K562 (cell line): ENCODE data around the gene FIGLA. TPM values are rescaled to one million over a fixed set of nuclear protein-coding genes. Genes with fewer than 3 reads are reported as not detected.

ENCODE experiments used
- ARID1B ChIP-seq: fragments of 450-650 bp; IDR thresholded peaks from 2 replicates; pipeline ENCODE4 v1.6.1; 2016; ENCODE audit warnings: antibody characterized with exemption, mild to moderate bottlenecking, inconsistent platforms
- CHCHD3 ChIP-seq: fragments of 250-450 bp; sonication (Bioruptor Pico); IDR thresholded peaks from 2 replicates; pipeline ENCODE4 v2.1.2; 2022; ENCODE audit warnings: mild to moderate bottlenecking
- MAZ ChIP-seq, 2 experiments: fragments of 450-650 bp in 1 of 2; sonication (generic) in 1 of 2; formaldehyde crosslinking; IDR thresholded peaks in 1 of 2; conservative IDR thresholded peaks in 1 of 2; 2 replicates each; pipeline versions ENCODE4 v1.4.0 to v1.5.0; 2020; ENCODE audit warnings: mild to moderate bottlenecking in 1 of 2, missing genetic modification reagents in 1 of 2
- MXI1 ChIP-seq: IDR thresholded peaks from 2 replicates; pipeline ENCODE4 v1.6.1; 2011; ENCODE audit warnings: low read depth, mild to moderate bottlenecking, improper control_type of control experiment, low read length
- polyA plus RNA-seq, 8 experiments: library from polyadenylated mRNA; depleted of rRNA in 4 of 8; stranded (reverse) in 5 of 8; unstranded in 3 of 8; fragments of >200 nt; fragmentation: Nextera tagmentation in 2 of 8; fragmentation: Illumina TruSeq in 1 of 8; extraction: Ambion mirVana in 2 of 8; extraction: Trizol in 1 of 8; gene quantifications; 2 replicates each; pipeline versions ENCODE4 v1.2.1 to v1.2.3, GENCODE V29; 2011 to 2014; ENCODE audit warnings: inconsistent platforms in 1 of 8, missing spikeins in 1 of 8
- total RNA-seq, 7 experiments: library from RNA; depleted of rRNA in 6 of 7; stranded (reverse); fragments of >200 nt in 6 of 7; fragmentation: Illumina TruSeq in 2 of 7; extraction: Trizol in 2 of 7; gene quantifications; 2 replicates each; pipeline versions ENCODE4 v1.2.1 to v1.2.3, GENCODE V29; 2011 to 2021; ENCODE audit warnings: low replicate concordance in 1 of 7
- TF ChIP-seq, protein P1 (sequence below), 2 experiments: IDR thresholded peaks in 1 of 2; conservative IDR thresholded peaks in 1 of 2; 2 replicates each; pipeline ENCODE4 v1.6.1; 2016; ENCODE audit warnings: low read depth in 2 of 2, mild to moderate bottlenecking in 1 of 2, missing compliant biosample characterization in 1 of 2, missing genetic modification characterization in 1 of 2, moderate library complexity in 1 of 2
- TF ChIP-seq, protein P2 (sequence below), 3 experiments: fragments of 200-800 bp in 1 of 3; sonication (Bioruptor generic) in 1 of 3; sonication (generic) in 1 of 3; formaldehyde crosslinking in 1 of 3; IDR thresholded peaks; 2 replicates each; pipeline versions ENCODE4 v1.6.1 to v1.8.0; 2016 to 2022; ENCODE audit warnings: mild to moderate bottlenecking in 2 of 3, missing compliant biosample characterization in 2 of 3, missing genetic modification characterization in 2 of 3, missing genetic modification reagents in 1 of 3

FIGLA gene
- total and polyA plus RNA-seq, 9 of the 15 experiments (the other 6 are each of a cell fraction or from before 2014, with no cell fraction given): not detected

GRCh38 chr2:70785137-70785911 lies 5.1 kb downstream of the FIGLA start (continued):
- TF ChIP-seq, protein P1, sequence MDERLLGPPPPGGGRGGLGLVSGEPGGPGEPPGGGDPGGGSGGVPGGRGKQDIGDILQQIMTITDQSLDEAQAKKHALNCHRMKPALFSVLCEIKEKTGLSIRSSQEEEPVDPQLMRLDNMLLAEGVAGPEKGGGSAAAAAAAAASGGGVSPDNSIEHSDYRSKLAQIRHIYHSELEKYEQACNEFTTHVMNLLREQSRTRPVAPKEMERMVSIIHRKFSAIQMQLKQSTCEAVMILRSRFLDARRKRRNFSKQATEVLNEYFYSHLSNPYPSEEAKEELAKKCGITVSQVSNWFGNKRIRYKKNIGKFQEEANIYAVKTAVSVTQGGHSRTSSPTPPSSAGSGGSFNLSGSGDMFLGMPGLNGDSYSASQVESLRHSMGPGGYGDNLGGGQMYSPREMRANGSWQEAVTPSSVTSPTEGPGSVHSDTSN (CRISPR knock-in tag; IDR thresholded peaks at IDR 0.05; ENCODE audit: low read depth): no peak
- TF ChIP-seq, protein P1 (tag; conservative IDR thresholded peaks at IDR 0.05; ENCODE audit: low read depth): 0 out of 2 replicates have a peak, but pooled peaks have one; percentile 39
- TF ChIP-seq ARID1B (peak; percentile 73), MAZ (CRISPR knock-in tag; conservative IDR thresholded peaks at IDR 0.05 in 1 of 2, IDR thresholded peaks at IDR 0.05 in 1 of 2) (peak in 1 of 2 experiments; percentile 29; a peak in 1 of 4 replicates), CHCHD3 (CRISPR knock-in tag) (no peak), MXI1 (0 out of 2 replicates have a peak, but pooled peaks have one; percentile 15)
- TF ChIP-seq, protein P2, sequence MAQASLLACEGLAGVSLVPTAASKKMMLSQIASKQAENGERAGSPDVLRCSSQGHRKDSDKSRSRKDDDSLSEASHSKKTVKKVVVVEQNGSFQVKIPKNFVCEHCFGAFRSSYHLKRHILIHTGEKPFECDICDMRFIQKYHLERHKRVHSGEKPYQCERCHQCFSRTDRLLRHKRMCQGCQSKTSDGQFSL (CRISPR knock-in tag; IDR thresholded peaks at IDR 0.05): no peak
- TF ChIP-seq, protein P2 (tag; IDR thresholded peaks at IDR 0.05): no peak
